SK-MEL-5 (cell line): ENCODE measurements around the gene AGPAT3. TPM values are rescaled to one million over a fixed set of nuclear protein-coding genes. Genes with fewer than 3 reads are reported as not detected.

Source experiments
- DNase-seq: peaks from one replicate; pipeline ENCODE4 v3.0.0-alpha.2; 2016; ENCODE audit warnings: low read depth, low spot score
- in situ Hi-C: cut with HindIII; loops from 2 replicates; pipeline ENCODE4 v1.10.0; 2016; ENCODE audit warnings: low sequenced_read_pairs, high pct_unique_total_duplicates, low pct_unique_long_range_greater_than_20kb
- total RNA-seq: library from RNA; depleted of rRNA; stranded (reverse); fragments of >200 nt; shearing (Covaris generic); gene quantifications from 2 replicates; pipeline ENCODE4 v1.2.3, GENCODE V29; 2014

AGPAT3 gene
- total RNA-seq, 1 experiment from 2014 or later = 22.5 TPM

GRCh38 chr21:44000360-44000759, 135.3 kb downstream of the AGPAT3 start:
- in situ Hi-C loops = no loop called here
- no peak for DNase-seq

- DNase-seq = no peak
- in situ Hi-C loops = no loop called here
These were observed 137.5 kb downstream of the AGPAT3 start for GRCh38 chr21:44002511-44002910.

- in situ Hi-C loops = no loop called here
- DNase-seq = no peak
These were observed 138.4 kb downstream of the AGPAT3 start for GRCh38 chr21:44003307-44003966.

- no peak for DNase-seq
These were observed 140.0 kb downstream of the AGPAT3 start for GRCh38 chr21:44005071-44005470.

GRCh38 chr21:44005593-44005992, 140.6 kb downstream of the AGPAT3 start:
- in situ Hi-C loops = no loop called here

More at GRCh38 chr21:44005071-44005470, 140.0 kb downstream of the AGPAT3 start:
- in situ Hi-C loops = no loop called here

GRCh38 chr21:44006017-44006619, 141.1 kb downstream of the AGPAT3 start:
- in situ Hi-C loops = no loop called here
- no peak for DNase-seq

More at GRCh38 chr21:44005593-44005992, 140.6 kb downstream of the AGPAT3 start:
- no peak for DNase-seq

GRCh38 chr21:44006656-44007055, 141.6 kb downstream of the AGPAT3 start:
- no peak for DNase-seq
- in situ Hi-C loops = no loop called here

GRCh38 chr21:44010429-44010828, 145.4 kb downstream of the AGPAT3 start:
- in situ Hi-C loops = no loop called here

GRCh38 chr21:44011123-44011522, 146.1 kb downstream of the AGPAT3 start:
- in situ Hi-C loops = no loop called here
- no peak for DNase-seq

More at GRCh38 chr21:44010429-44010828, 145.4 kb downstream of the AGPAT3 start:
- no peak for DNase-seq

GRCh38 chr21:44011579-44012473, 146.8 kb downstream of the AGPAT3 start, which contains the start of gene TRAPPC10:
TRAPPC10 (plus strand) TSS chr21:44012309; CDS start chr21:44012494, 185 bp downstream.
- in situ Hi-C loops = no loop called here
- peak; percentile 81 for DNase-seq

GRCh38 chr21:44012474-44013379, 147.7 kb downstream of the AGPAT3 start:
- DNase-seq = peak; percentile 35
- in situ Hi-C loops = no loop called here

- DNase-seq = peak; percentile 16
- in situ Hi-C loops = no loop called here
These were observed 148.5 kb downstream of the AGPAT3 start for GRCh38 chr21:44013380-44014088.

- in situ Hi-C loops = no loop called here
These were observed 152.6 kb downstream of the AGPAT3 start for GRCh38 chr21:44017601-44018000.

GRCh38 chr21:44018127-44018526, 153.1 kb downstream of the AGPAT3 start:
- DNase-seq = no peak
- in situ Hi-C loops = no loop called here

More at GRCh38 chr21:44017601-44018000, 152.6 kb downstream of the AGPAT3 start:
- DNase-seq = no peak

- no peak for DNase-seq
- in situ Hi-C loops = no loop called here
These were observed 154.0 kb downstream of the AGPAT3 start for GRCh38 chr21:44018813-44019567.

GRCh38 chr21:44019568-44019958, 154.5 kb downstream of the AGPAT3 start:
- DNase-seq = no peak
- in situ Hi-C loops = no loop called here
